Measurements from ENCODE around the gene SOCS7.

DNA sequence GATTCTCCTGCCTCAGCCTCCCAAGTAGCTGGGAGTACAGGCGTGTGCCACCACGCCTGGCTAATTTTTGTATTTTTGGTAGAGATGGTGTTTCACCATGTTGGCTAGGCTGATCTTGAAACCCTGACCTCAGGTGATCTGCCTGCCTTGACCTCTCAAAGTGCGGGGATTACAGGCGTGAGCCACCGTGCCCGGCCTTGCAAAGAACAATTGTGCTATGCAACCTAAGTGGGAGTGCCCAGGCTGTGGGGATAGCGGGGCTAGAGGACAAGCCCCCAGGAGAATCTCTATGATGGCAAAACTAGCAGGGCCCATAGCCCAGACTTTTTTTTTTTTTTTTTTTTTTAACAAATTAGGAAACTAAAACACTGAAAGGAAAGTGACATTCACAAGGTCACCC lies 5.9 kb upstream of the SOCS7 start:
- TF ChIP-seq CTCF (IDR thresholded peaks at IDR 0.05) (no peak), POLR2AphosphoS5 (IDR thresholded peaks at IDR 0.05; ENCODE audit: low read depth, low read length) (no peak)

Measured in Panc1 (cell line).